KMS-11 (cell line): Measurements from ENCODE around the gene DRC3.

Source experiments
- H2AFZ ChIP-seq: fragments of 200-600 bp; sonication (generic); 2 replicates; pipeline ENCODE4 v1.6.1; 2016; ENCODE audit warnings: antibody characterized with exemption, mixed run types, low read depth
- H3K27ac ChIP-seq: fragments of 200-600 bp; sonication (generic); 2 replicates; pipeline ENCODE4 v1.6.1; 2016; ENCODE audit warnings: mild to moderate bottlenecking, mixed run types
- H3K27me3 ChIP-seq: fragments of 200-600 bp; sonication (generic); 2 replicates; pipeline ENCODE4 v1.6.1; 2017; ENCODE audit warnings: mild to moderate bottlenecking, low read depth, mixed run types, moderate library complexity; ENCODE audit not compliant: insufficient read depth
- H3K36me3 ChIP-seq: fragments of 200-600 bp; sonication (generic); 2 replicates; pipeline ENCODE4 v1.6.1; 2017; ENCODE audit warnings: mild to moderate bottlenecking, mixed run types; ENCODE audit not compliant: insufficient read depth
- H3K4me1 ChIP-seq: fragments of 200-600 bp; sonication (generic); 2 replicates; pipeline ENCODE4 v1.6.1; 2016; ENCODE audit warnings: mild to moderate bottlenecking, low read depth, mixed run types; ENCODE audit not compliant: poor library complexity, severe bottlenecking
- H3K4me2 ChIP-seq: fragments of 200-600 bp; sonication (generic); 2 replicates; pipeline ENCODE4 v1.7.0; 2016; ENCODE audit warnings: mild to moderate bottlenecking, mixed run types
- H3K4me3 ChIP-seq: fragments of 200-600 bp; sonication (generic); IDR thresholded peaks from 2 replicates; pipeline ENCODE4 v1.6.1; 2017; ENCODE audit warnings: low read depth, low read length, mixed read lengths; ENCODE audit not compliant: insufficient read depth
- H3K79me2 ChIP-seq: fragments of 200-600 bp; sonication (generic); 2 replicates; pipeline ENCODE4 v1.6.1; 2016; ENCODE audit warnings: low read depth, mixed run types; ENCODE audit not compliant: insufficient read depth
- H3K9ac ChIP-seq: fragments of 200-600 bp; sonication (generic); 2 replicates; pipeline ENCODE4 v1.6.1; 2016; ENCODE audit warnings: mild to moderate bottlenecking, mixed run types
- H4K20me1 ChIP-seq: fragments of 200-600 bp; sonication (generic); 2 replicates; pipeline ENCODE4 v1.6.1; 2016; ENCODE audit warnings: mild to moderate bottlenecking, mixed run types; ENCODE audit not compliant: insufficient read depth
- TF ChIP-seq, protein P1 (sequence below): fragments of 200-600 bp; sonication (generic); conservative IDR thresholded peaks from 2 replicates; pipeline ENCODE4 v1.6.1; 2017; ENCODE audit warnings: low read depth, mild to moderate bottlenecking, antibody characterized with exemption, low read length, moderate library complexity, mixed read lengths

DRC3 gene

GRCh38 chr17:17944242-17944641, 28.4 kb upstream of the DRC3 start:
- Histone ChIP-seq H2AFZ (no peak overlapping the region), H4K20me1 (no peaks in the 10 kb centered on the region), H3K9ac (no peak overlapping the region), H3K4me3 (no peak overlapping the region), H3K4me1 (peaks cover 25% of the 10 kb centered on the region), H3K27me3 (no peaks in the 10 kb centered on the region), H3K27ac (no peak overlapping the region), H3K36me3 (no peaks in the 10 kb centered on the region), H3K4me2 (no peak overlapping the region), H3K79me2 (no peaks in the 10 kb centered on the region)
- TF ChIP-seq, protein P1, sequence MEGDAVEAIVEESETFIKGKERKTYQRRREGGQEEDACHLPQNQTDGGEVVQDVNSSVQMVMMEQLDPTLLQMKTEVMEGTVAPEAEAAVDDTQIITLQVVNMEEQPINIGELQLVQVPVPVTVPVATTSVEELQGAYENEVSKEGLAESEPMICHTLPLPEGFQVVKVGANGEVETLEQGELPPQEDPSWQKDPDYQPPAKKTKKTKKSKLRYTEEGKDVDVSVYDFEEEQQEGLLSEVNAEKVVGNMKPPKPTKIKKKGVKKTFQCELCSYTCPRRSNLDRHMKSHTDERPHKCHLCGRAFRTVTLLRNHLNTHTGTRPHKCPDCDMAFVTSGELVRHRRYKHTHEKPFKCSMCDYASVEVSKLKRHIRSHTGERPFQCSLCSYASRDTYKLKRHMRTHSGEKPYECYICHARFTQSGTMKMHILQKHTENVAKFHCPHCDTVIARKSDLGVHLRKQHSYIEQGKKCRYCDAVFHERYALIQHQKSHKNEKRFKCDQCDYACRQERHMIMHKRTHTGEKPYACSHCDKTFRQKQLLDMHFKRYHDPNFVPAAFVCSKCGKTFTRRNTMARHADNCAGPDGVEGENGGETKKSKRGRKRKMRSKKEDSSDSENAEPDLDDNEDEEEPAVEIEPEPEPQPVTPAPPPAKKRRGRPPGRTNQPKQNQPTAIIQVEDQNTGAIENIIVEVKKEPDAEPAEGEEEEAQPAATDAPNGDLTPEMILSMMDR, result no peak

DNA sequence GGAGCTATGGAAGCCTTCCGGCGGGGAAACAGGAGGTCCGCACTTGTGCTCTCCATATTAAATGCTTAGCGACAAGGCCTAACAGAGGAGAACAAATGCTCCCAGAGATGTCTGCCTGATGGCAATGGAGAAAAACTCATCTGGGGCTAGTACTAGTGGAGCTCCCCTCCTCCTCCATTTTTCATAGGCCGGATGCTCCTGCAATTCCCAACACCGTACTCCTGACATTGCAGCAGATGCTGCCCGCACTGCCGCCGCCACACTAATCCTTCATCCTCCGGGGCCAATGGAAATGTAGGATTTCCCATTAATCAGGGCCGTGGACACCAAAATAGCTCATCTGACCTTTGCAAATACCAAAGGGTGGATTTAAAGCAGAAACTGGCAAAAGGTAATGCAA, 27.9 kb upstream of the DRC3 start:
- Histone ChIP-seq H3K4me1 (peaks cover 20% of the 10 kb centered on the region), H4K20me1 (no peaks in the 10 kb centered on the region), H3K4me3 (no peak overlapping the region), H3K27me3 (no peaks in the 10 kb centered on the region), H2AFZ (no peak overlapping the region), H3K4me2 (no peak overlapping the region), H3K27ac (no peak overlapping the region), H3K79me2 (no peaks in the 10 kb centered on the region), H3K36me3 (no peaks in the 10 kb centered on the region), H3K9ac (no peak overlapping the region)
- TF ChIP-seq, protein P1, result no peak

DNA sequence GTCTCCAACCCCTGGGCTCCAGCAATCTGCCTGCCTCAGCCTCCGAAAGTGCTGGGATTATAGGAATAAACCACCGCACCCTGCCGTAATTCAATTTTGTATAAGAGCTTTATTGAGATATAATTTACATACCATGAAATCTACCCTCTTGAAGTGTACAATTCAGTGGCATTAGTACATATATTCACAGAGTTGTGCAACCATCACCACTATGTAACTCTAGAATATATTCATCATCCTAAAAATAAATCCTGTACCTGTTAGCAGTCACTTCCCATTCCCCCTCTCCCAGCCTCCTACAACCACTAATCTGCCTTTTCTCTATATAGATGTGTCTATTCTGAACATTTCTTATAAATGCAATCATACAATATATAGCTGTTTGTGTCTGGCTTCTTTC, 26.6 kb upstream of the DRC3 start:
- no peak overlapping the region for H3K9ac ChIP-seq
- no peak overlapping the region for H3K4me3 ChIP-seq
- no peak overlapping the region for H3K4me2 ChIP-seq
- H2AFZ ChIP-seq, result no peak overlapping the region
- H3K4me1 ChIP-seq, result peaks cover 7% of the 10 kb centered on the region
- H3K36me3 ChIP-seq, result no peaks in the 10 kb centered on the region
- TF ChIP-seq, protein P1, result no peak
- no peak overlapping the region for H3K27ac ChIP-seq
- no peaks in the 10 kb centered on the region for H4K20me1 ChIP-seq
- no peaks in the 10 kb centered on the region for H3K79me2 ChIP-seq
- no peaks in the 10 kb centered on the region for H3K27me3 ChIP-seq

DNA sequence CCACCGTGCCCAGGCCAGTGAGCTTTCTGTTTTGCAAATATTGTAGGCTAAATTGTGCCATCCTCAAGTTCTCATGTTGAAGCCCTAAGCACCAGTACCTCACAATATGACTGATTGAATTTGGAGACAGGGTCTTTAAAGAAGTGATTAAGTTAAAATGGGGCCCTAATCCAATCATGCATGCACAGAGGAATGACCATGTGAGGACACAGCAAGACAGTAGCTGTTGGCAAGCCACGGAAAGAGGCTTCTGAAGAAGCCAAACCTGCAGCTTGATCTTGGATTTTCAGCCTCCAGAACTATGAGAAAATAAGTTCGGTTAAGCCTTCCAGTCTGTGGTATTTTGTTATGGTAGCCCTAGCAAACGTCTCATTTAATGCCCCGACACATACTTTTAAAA, 25.4 kb upstream of the DRC3 start:
- no peak overlapping the region for H2AFZ ChIP-seq
- TF ChIP-seq, protein P1, result no peak
- no peak overlapping the region for H3K27ac ChIP-seq
- H3K4me1 ChIP-seq, result peaks cover 5% of the 10 kb centered on the region
- no peaks in the 10 kb centered on the region for H3K27me3 ChIP-seq
- no peaks in the 10 kb centered on the region for H3K36me3 ChIP-seq
- no peak overlapping the region for H3K4me2 ChIP-seq
- no peaks in the 10 kb centered on the region for H3K79me2 ChIP-seq
- H4K20me1 ChIP-seq, result no peaks in the 10 kb centered on the region
- no peak overlapping the region for H3K9ac ChIP-seq
- no peak overlapping the region for H3K4me3 ChIP-seq
